B cell (primary cell): ENCODE results near the gene ERBB4. TPM values are rescaled to one million over a fixed set of nuclear protein-coding genes. Genes with fewer than 3 reads are reported as not detected.

Experiments
- ATAC-seq: fragments of 200-7000 bp; cut with Tn5 transposase; one replicate; pipeline ENCODE4 v1.10.0; 2021; ENCODE audit warnings: low read depth, mild to moderate bottlenecking, moderate number of reproducible peaks, moderate library complexity
- CTCF ChIA-PET: fragments of 350-600 bp; sonication (Branson Sonifier 250); formaldehyde crosslinking; loops from one replicate; lab custom pipeline; 2021; ENCODE audit warnings: antibody characterized with exemption, inconsistent platforms; lab: Charles Lee
- POLR2A ChIA-PET: fragments of 350-600 bp; sonication (Branson Sonifier 250); formaldehyde crosslinking; loops from one replicate; lab custom pipeline; 2021; ENCODE audit warnings: antibody characterized with exemption; lab: Charles Lee
- DNase-seq: peaks from one replicate; pipeline ENCODE4 v3.0.0; 2013
- H2AFZ ChIP-seq: 2 replicates; pipeline ENCODE4 v1.6.1; 2012; ENCODE audit warnings: mild to moderate bottlenecking, low read depth, low read length; ENCODE audit not compliant: insufficient read depth, poor library complexity, severe bottlenecking
- H3K27ac ChIP-seq, 2 donors: 1 replicate in 1 of 2; 2 replicates in 1 of 2; pipeline ENCODE4 v1.5.1; 2012 to 2013; ENCODE audit warnings: low read length in 2 of 2, mild to moderate bottlenecking in 2 of 2, moderate library complexity in 1 of 2
- H3K27me3 ChIP-seq, 4 experiments: fragments of 200-600 bp in 1 of 4; sonication (generic) in 1 of 4; replicated peaks in 1 of 4; 1 replicate in 2 of 4; 2 replicates in 2 of 4; pipeline versions ENCODE4 v1.6.1 to v1.7.0; 2013 to 2016; ENCODE audit warnings: low read length in 3 of 4, mild to moderate bottlenecking in 2 of 4, mixed read lengths in 1 of 4, moderate library complexity in 1 of 4; ENCODE audit not compliant: insufficient read depth in 4 of 4, control insufficient read depth in 3 of 4; ENCODE audit errors: control extremely low read depth in 1 of 4
- H3K36me3 ChIP-seq, 2 experiments: replicated peaks in 1 of 2; 1 replicate in 1 of 2; 2 replicates in 1 of 2; pipeline versions ENCODE4 v1.6.1 to v1.7.1; 2013; ENCODE audit warnings: low read length in 1 of 2; ENCODE audit not compliant: insufficient read depth in 2 of 2, control insufficient read depth in 1 of 2; ENCODE audit errors: control extremely low read depth in 1 of 2, extremely low read depth in 1 of 2
- H3K4me1 ChIP-seq, 2 donors: fragments of 200-600 bp in 1 of 2; sonication (generic) in 1 of 2; 1 replicate in 1 of 2; 2 replicates in 1 of 2; pipeline versions ENCODE4 v1.5.1 to v1.6.1; 2013 to 2017; ENCODE audit warnings: low read length in 2 of 2; ENCODE audit not compliant: control insufficient read depth in 2 of 2, insufficient read depth in 2 of 2
- H3K4me2 ChIP-seq: replicated peaks from 2 replicates; pipeline ENCODE3; 2012; ENCODE audit warnings: mild to moderate bottlenecking, low read depth, low read length; ENCODE audit not compliant: poor library complexity, severe bottlenecking
- H3K4me3 ChIP-seq, 5 experiments: fragments of 200-600 bp in 1 of 5; sonication (generic) in 1 of 5; 1 replicate in 3 of 5; 2 replicates in 2 of 5; pipeline versions ENCODE4 v1.5.1 to v1.7.0; 2011 to 2016; ENCODE audit warnings: low read length in 4 of 5, mild to moderate bottlenecking in 4 of 5, low read depth in 2 of 5, control low read depth in 1 of 5, moderate library complexity in 1 of 5; ENCODE audit not compliant: insufficient read depth in 1 of 5; ENCODE audit errors: control extremely low read depth in 1 of 5, extremely low read depth in 1 of 5
- H3K79me2 ChIP-seq: fragments of 200-600 bp; sonication (generic); one replicate; pipeline ENCODE4 v1.6.0; 2016; ENCODE audit warnings: low read length; ENCODE audit not compliant: control insufficient read depth, insufficient read depth
- H3K9ac ChIP-seq: fragments of 200-600 bp; sonication (generic); 2 replicates; pipeline ENCODE4 v1.6.1; 2017; ENCODE audit warnings: mild to moderate bottlenecking, low read length, moderate library complexity
- H3K9me3 ChIP-seq, 3 donors: one replicate each; pipeline versions ENCODE4 v1.6.1 to v1.7.1; 2013; ENCODE audit warnings: low read length in 2 of 3; ENCODE audit not compliant: control insufficient read depth in 2 of 3, insufficient read depth in 1 of 3; ENCODE audit errors: control extremely low read depth in 1 of 3
- H4K20me1 ChIP-seq: 2 replicates; pipeline ENCODE4 v1.6.0; 2012; ENCODE audit warnings: mild to moderate bottlenecking, low read length; ENCODE audit not compliant: insufficient read depth, control insufficient read depth, poor library complexity, severe bottlenecking
- H3K27ac Mint-ChIP-seq: one replicate; pipeline ENCODE4 v1.8.0; 2021; ENCODE audit warnings: mixed read lengths
- H3K27me3 Mint-ChIP-seq: one replicate; pipeline ENCODE4 v1.8.0; 2021; ENCODE audit warnings: mixed read lengths
- H3K4me1 Mint-ChIP-seq: one replicate; pipeline ENCODE4 v1.8.0; 2021; ENCODE audit warnings: mixed read lengths
- H3K4me3 Mint-ChIP-seq: one replicate; pipeline ENCODE4 v1.8.0; 2021; ENCODE audit warnings: mixed read lengths
- H3K9me3 Mint-ChIP-seq: one replicate; pipeline ENCODE4 v1.8.0; 2022; ENCODE audit warnings: mixed read lengths; ENCODE audit not compliant: insufficient read depth
- CTCF ChIP-seq: fragments of 200-600 bp; IDR thresholded peaks from one replicate; pipeline ENCODE4 v1.8.0; 2022; ENCODE audit warnings: antibody characterized with exemption, mild to moderate bottlenecking
- EZH2 ChIP-seq: IDR thresholded peaks from 2 replicates; pipeline ENCODE4 v1.6.1; 2012; ENCODE audit warnings: borderline replicate concordance, low read depth, mild to moderate bottlenecking, moderate library complexity, low read length; ENCODE audit not compliant: insufficient read depth, poor library complexity, severe bottlenecking
- WGBS: methylation state at CpG from one replicate; pipeline ENCODE4 v1.1.5; 2013; ENCODE audit warnings: missing lambda C conversion rate; ENCODE audit not compliant: insufficient coverage; 5-methylcytosine and 5-hydroxymethylcytosine counted together
- intact Hi-C: fragments of 100-400 bp; cut with micrococcal nuclease; formaldehyde crosslinking; loops from one replicate; pipeline ENCODE4 v1.10.0; 2022
- polyA plus RNA-seq: library from polyadenylated mRNA; depleted of rRNA; stranded (reverse); fragments of >200 nt; gene quantifications from 2 replicates; pipeline ENCODE4 v1.2.3, GENCODE V29; 2012
- total RNA-seq, 2 donors: library from RNA; stranded (reverse); fragments of 120-200 nt in 1 of 2; gene quantifications; 1 replicate in 1 of 2; 2 replicates in 1 of 2; pipeline versions ENCODE4 v1.2.3 to v1.2.4, GENCODE V29; 2013 to 2022

The ERBB4 gene
- total and polyA plus RNA-seq, 2 donors (not counting 1 experiment from before 2014, with no cell fraction given): not detected

DNA sequence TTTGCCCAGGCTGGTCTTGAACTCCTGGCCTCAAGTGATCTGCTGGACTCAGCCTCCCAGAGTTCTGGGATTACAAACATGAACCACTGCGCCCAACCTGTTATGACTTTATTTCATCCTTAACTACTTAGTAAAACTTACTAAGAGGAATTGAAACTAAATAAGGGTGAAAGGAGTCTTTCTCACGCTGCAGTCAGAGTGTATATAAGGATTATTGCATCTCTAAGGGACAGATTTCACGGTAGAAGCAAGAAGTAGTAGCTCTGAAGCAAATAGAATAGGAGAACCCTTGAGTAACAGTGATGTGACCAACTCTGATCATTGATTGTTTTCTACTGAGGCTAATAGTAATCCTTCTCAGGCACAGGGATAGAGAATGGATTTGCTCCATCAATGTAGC, 1022.1 kb downstream of the ERBB4 start:
- H3K9me3 ChIP-seq: no peaks in the 10 kb centered on the region
- no peak overlapping the region for H3K4me3 ChIP-seq
- no peaks in the 10 kb centered on the region for H3K9me3 Mint-ChIP-seq
- ATAC-seq (no peak), DNase-seq (no peak)
- no peak overlapping the region for H3K4me3 Mint-ChIP-seq
- ChIA-PET POLR2A (no interaction called here), CTCF (no interaction called here)
- H3K27ac Mint-ChIP-seq: no peak overlapping the region
- no peak overlapping the region for H3K4me2 ChIP-seq
- no peaks in the 10 kb centered on the region for H3K27me3 Mint-ChIP-seq
- H3K4me1 Mint-ChIP-seq: no peaks in the 10 kb centered on the region
- no peaks in the 10 kb centered on the region for H3K27me3 ChIP-seq
- H3K36me3 ChIP-seq: no peaks in the 10 kb centered on the region
- H3K4me1 ChIP-seq: no peaks in the 10 kb centered on the region
- no peak overlapping the region for H3K27ac ChIP-seq
- no peak overlapping the region for H2AFZ ChIP-seq
- H3K79me2 ChIP-seq: no peaks in the 10 kb centered on the region
- no peak for TF ChIP-seq CTCF
- no peak for TF ChIP-seq EZH2
- intact Hi-C loops: no loop called here
- no peak overlapping the region for H3K9ac ChIP-seq
- WGBS: 64% methylated on average over 2 of the region's 3 CpGs
- H4K20me1 ChIP-seq: no peaks in the 10 kb centered on the region

DNA sequence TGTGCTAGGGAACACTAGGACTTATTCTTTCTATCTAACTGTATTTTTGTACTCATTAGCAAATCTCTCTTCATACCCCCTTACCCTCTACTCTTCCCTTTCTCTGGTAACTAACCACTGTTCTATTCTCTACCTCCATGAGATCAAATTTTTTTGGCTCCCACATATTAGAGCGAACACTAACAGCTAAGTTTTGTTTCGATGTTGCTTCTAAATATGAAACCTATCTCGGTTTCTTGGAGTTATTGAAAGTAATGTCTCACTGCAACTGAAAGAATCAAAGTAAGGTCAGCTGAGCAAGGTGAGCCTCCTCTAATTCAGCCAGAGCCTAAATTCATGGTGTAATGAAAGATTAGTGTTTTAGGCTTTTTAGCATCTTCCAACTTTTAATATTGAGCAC, 1024.6 kb downstream of the ERBB4 start:
- Mint-ChIP-seq H3K27me3 (no peaks in the 10 kb centered on the region), H3K4me3 (no peak overlapping the region), H3K27ac (no peak overlapping the region), H3K9me3 (no peaks in the 10 kb centered on the region), H3K4me1 (no peaks in the 10 kb centered on the region)
- no peak for TF ChIP-seq CTCF
- TF ChIP-seq EZH2: no peak
- 95% methylated on average over 3 of the region's 3 CpGs for WGBS
- Histone ChIP-seq H3K9ac (no peak overlapping the region), H3K9me3 (no peaks in the 10 kb centered on the region), H3K27ac (no peak overlapping the region), H3K36me3 (no peaks in the 10 kb centered on the region), H4K20me1 (no peaks in the 10 kb centered on the region), H3K27me3 (no peaks in the 10 kb centered on the region), H3K4me2 (no peak overlapping the region), H3K79me2 (no peaks in the 10 kb centered on the region), H2AFZ (no peak overlapping the region), H3K4me3 (no peak overlapping the region), H3K4me1 (no peaks in the 10 kb centered on the region)
- POLR2A ChIA-PET: no interaction called here
- no peak for DNase-seq
- no peak for ATAC-seq
- CTCF ChIA-PET: interaction anchor here (1.9 kb wide), 1 partner anchor 58 kb away, joined by 4 read pairs; no protein-coding TSS in a partner anchor
- intact Hi-C loops: no loop called here
